Peyer's patch (tissue), 4 donors: ENCODE data around the gene KCNJ9. TPM values are rescaled to one million over a fixed set of nuclear protein-coding genes. Genes with fewer than 3 reads are reported as not detected.
A peak's percentile ranks its signal among the peaks of the same experiment; 100 is the strongest.

ENCODE experiments used
- DNase-seq, 3 donors: peaks; one replicate each; pipeline ENCODE4 v3.0.0-alpha.2; 2017 to 2019
- H3K27ac ChIP-seq, 4 donors: fragments of 200-600 bp; sonication (generic); one replicate each; pipeline ENCODE4 v1.5.1; 2016 to 2019
- H3K27me3 ChIP-seq, 2 donors: fragments of 200-600 bp; sonication (generic); one replicate each; pipeline ENCODE4 v1.5.1; 2019
- H3K36me3 ChIP-seq, 3 donors: fragments of 200-600 bp; sonication (generic); one replicate each; pipeline ENCODE4 v1.5.1; 2016 to 2019
- H3K4me1 ChIP-seq, 4 donors: fragments of 200-600 bp; sonication (generic); one replicate each; pipeline ENCODE4 v1.5.1; 2016 to 2019
- H3K4me3 ChIP-seq, 4 donors: fragments of 200-600 bp; sonication (generic); 1 replicate in 3 of 4; 2 replicates in 1 of 4; pipeline ENCODE4 v1.5.1; 2016 to 2019; ENCODE audit warnings: mild to moderate bottlenecking in 1 of 4
- H3K9me3 ChIP-seq, 4 donors: fragments of 200-600 bp; sonication (generic); one replicate each; pipeline ENCODE4 v1.5.1; 2016 to 2019; ENCODE audit warnings: mild to moderate bottlenecking in 1 of 4
- CTCF ChIP-seq, 6 experiments: fragments of 450-650 bp in 4 of 6; fragments of 200-600 bp in 2 of 6; sonication (generic) in 1 of 6; IDR thresholded peaks; one replicate each; pipeline ENCODE4 v1.5.1; 2017 to 2019; ENCODE audit warnings: antibody characterized with exemption in 6 of 6, mild to moderate bottlenecking in 3 of 6, moderate library complexity in 1 of 6
- POLR2A ChIP-seq, 2 donors: fragments of 450-650 bp; IDR thresholded peaks; one replicate each; pipeline ENCODE4 v1.5.1; 2017; ENCODE audit warnings: antibody characterized with exemption in 2 of 2, mild to moderate bottlenecking in 2 of 2, moderate library complexity in 2 of 2
- total RNA-seq, 4 donors: library from RNA; depleted of rRNA; stranded (reverse); fragments of >200 nt; gene quantifications; one replicate each; pipeline ENCODE4 v1.1.0, GENCODE V29; 2016

KCNJ9 gene
- total RNA-seq, 4 donors from 2014 or later, result not detected

DNA sequence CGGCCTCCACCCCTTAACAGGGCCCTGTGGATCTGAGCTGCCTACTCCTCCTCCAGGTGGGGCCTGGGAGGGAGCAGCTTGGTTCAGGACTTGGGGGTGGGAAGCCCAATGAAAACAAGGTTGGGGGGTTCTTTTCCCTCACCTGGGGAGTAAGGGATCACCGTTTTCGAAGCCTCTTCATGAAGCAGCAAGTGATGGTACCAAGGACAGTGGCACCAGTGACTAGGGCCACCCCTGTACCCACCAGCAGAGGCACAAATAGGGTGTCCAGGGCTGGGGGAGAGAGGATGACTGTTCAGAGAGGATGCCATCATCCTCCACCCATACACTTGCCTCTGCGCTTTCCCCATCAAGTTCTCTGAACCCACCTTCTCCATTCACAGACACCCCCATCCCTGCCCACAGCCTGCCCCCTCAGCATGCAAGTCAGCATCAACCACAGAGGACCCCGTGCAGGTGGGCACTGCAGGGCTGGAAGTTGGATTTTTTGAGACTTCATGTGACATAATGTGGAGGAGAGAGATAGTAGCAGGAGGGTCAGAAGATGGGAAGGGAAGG lies 10.4 kb downstream of the KCNJ9 start:
- H3K36me3 ChIP-seq, result peaks cover 0 to 53% (median 0%) of the 10 kb centered on the region in 3 donors
- peak in 1 of 3 donors; percentile 33 for DNase-seq
- no peak for TF ChIP-seq CTCF (IDR thresholded peaks at IDR 0.05)
- TF ChIP-seq POLR2A (IDR thresholded peaks at IDR 0.05), result no peak

GRCh38 chr1:160092366-160093068 lies 11.2 kb downstream of the KCNJ9 start:
- Histone ChIP-seq H3K27ac (no peak overlapping the region), H3K36me3 (peaks cover 0 to 53% (median 0%) of the 10 kb centered on the region in 3 donors), H3K4me3 (no peak overlapping the region), H3K4me1 (peaks cover 5 to 44% (median 15%) of the 10 kb centered on the region in 4 donors), H3K9me3 (no peaks in the 10 kb centered on the region), H3K27me3 (no peaks in the 10 kb centered on the region)
- no peak for TF ChIP-seq CTCF (IDR thresholded peaks at IDR 0.05)
- TF ChIP-seq POLR2A (IDR thresholded peaks at IDR 0.05), result no peak
- peak in 1 of 3 donors; percentile 39 for DNase-seq

More for the DNA sequence above, 10.4 kb downstream of the KCNJ9 start:
- H3K4me1 ChIP-seq, result peaks cover 0 to 36% (median 7%) of the 10 kb centered on the region in 4 donors
- H3K27me3 ChIP-seq, result no peaks in the 10 kb centered on the region
- H3K27ac ChIP-seq, result no peak overlapping the region
- H3K9me3 ChIP-seq, result no peaks in the 10 kb centered on the region
- no peak overlapping the region for H3K4me3 ChIP-seq

DNA sequence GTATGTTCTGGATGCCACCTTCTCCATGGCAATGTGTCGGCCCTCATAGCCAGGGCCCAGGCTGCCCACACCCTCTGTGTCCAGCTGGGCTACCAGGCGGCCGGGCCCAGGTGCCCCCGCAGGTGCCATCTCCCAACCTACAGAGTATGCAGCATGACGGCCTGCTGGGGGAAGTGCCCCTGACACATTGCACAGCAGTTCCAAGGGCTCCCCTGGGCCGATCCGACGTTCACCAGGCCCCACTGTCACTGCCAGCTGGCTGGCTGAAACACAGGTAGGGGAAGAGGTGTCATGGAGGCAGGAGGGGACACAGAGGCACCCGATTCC lies 11.7 kb downstream of the KCNJ9 start:
- TF ChIP-seq POLR2A (IDR thresholded peaks at IDR 0.05) (no peak), CTCF (IDR thresholded peaks at IDR 0.05) (no peak)
- Histone ChIP-seq H3K36me3 (peaks cover 0 to 53% (median 0%) of the 10 kb centered on the region in 3 donors), H3K27me3 (no peaks in the 10 kb centered on the region), H3K27ac (no peak overlapping the region), H3K9me3 (no peaks in the 10 kb centered on the region), H3K4me3 (no peak overlapping the region), H3K4me1 (peaks cover 5 to 48% (median 18%) of the 10 kb centered on the region in 4 donors)
- no peak for DNase-seq

DNA sequence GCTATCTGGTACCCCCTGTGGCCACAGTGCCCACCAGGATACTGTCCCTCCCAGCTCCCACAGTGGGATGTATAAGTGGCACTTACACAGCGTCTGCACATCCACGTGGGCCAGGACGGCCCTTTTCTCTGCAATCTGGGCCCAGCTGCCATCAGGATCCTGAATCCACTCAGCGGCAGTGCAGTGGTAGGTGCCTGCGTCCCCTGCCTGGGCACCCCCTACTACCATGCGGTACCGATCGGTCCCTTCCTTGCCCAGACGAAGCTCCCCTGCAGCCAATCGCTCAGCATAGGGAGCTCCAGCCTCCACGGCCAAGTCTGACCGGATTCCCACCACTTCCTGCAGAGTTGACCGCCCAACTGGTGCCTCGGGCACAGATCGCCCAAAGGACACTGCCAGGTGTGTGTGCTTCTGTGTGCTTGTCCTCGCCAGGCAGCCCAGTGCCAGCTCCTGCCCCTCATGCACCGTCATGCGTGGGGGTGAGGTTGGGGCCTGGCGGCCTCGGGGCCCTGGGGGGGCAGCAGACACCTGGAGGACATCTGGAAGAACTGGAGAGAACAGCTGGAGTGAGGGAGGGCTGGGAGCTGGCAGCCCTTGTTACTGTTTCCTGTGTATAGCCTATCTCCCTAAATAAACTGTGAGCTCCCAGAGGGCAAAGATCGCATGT lies 12.4 kb downstream of the KCNJ9 start:
- Histone ChIP-seq H3K4me1 (peaks cover 5 to 48% (median 18%) of the 10 kb centered on the region in 4 donors), H3K36me3 (peaks cover 0 to 53% (median 0%) of the 10 kb centered on the region in 3 donors), H3K4me3 (no peak overlapping the region), H3K9me3 (no peaks in the 10 kb centered on the region), H3K27me3 (no peaks in the 10 kb centered on the region), H3K27ac (peak overlapping the region in 2 of 4 donors; percentile 48 to 71)
- no peak for DNase-seq
- TF ChIP-seq POLR2A (IDR thresholded peaks at IDR 0.05), result no peak
- no peak for TF ChIP-seq CTCF (IDR thresholded peaks at IDR 0.05)

- H3K4me1 ChIP-seq, result peaks cover 5 to 50% (median 18%) of the 10 kb centered on the region in 4 donors
- H3K27me3 ChIP-seq, result no peaks in the 10 kb centered on the region
- no peak for DNase-seq
- TF ChIP-seq CTCF (IDR thresholded peaks at IDR 0.05) (no peak), POLR2A (IDR thresholded peaks at IDR 0.05) (no peak)
- no peak overlapping the region for H3K4me3 ChIP-seq
- peaks cover 0 to 50% (median 0%) of the 10 kb centered on the region in 3 donors for H3K36me3 ChIP-seq
- H3K9me3 ChIP-seq, result no peaks in the 10 kb centered on the region
- H3K27ac ChIP-seq, result peak overlapping the region in 2 of 4 donors; percentile 48 to 71
These were observed 12.9 kb downstream of the KCNJ9 start for GRCh38 chr1:160094291-160094625.
